GM12872 (cell line): ENCODE results near the gene INO80.

Experiments
- CTCF ChIP-seq: IDR thresholded peaks from 3 replicates; pipeline ENCODE4 v1.5.1; 2011; ENCODE audit warnings: low read depth, mild to moderate bottlenecking, low read length, moderate library complexity; ENCODE audit not compliant: insufficient read depth

Gene INO80

GRCh38 chr15:40960925-40961324, 155.2 kb downstream of the INO80 start:
- no peak for TF ChIP-seq CTCF

- no peak for TF ChIP-seq CTCF
Measured at GRCh38 chr15:40960151-40960885, 155.8 kb downstream of the INO80 start.

- no peak for TF ChIP-seq CTCF
Measured at GRCh38 chr15:40959331-40960141, 156.5 kb downstream of the INO80 start.

- no peak for TF ChIP-seq CTCF
Measured at GRCh38 chr15:40958723-40959122, 157.4 kb downstream of the INO80 start.

- no peak for TF ChIP-seq CTCF
Measured at GRCh38 chr15:40958146-40958545, 157.9 kb downstream of the INO80 start.

- TF ChIP-seq CTCF = no peak
Measured at GRCh38 chr15:40957581-40958051, 158.5 kb downstream of the INO80 start.

GRCh38 chr15:40957041-40957555, 159.0 kb downstream of the INO80 start:
- no peak for TF ChIP-seq CTCF
